HG02885 (cell line): Measurements from ENCODE around the gene GDF2.

ENCODE experiments used
- ATAC-seq: cut with Tn5 transposase; IDR thresholded peaks from one replicate; pipeline ENCODE4 v1.9.1; 2021; ENCODE audit warnings: mild to moderate bottlenecking; ENCODE audit not compliant: unreplicated experiment, poor library complexity

Gene GDF2

GRCh38 chr10:47322300-47323061 lies at the start of gene GDF2:
Gene GDF2 (plus strand): TSS chr10:47322454. CDS start chr10:47322669, 215 bp downstream.
- ATAC-seq = no peak

GRCh38 chr10:47276071-47276470 lies 46.2 kb upstream of the GDF2 start:
- no peak for ATAC-seq

GRCh38 chr10:47276576-47277351 lies 45.5 kb upstream of the GDF2 start:
- ATAC-seq = no peak

- no peak for ATAC-seq
Observed at GRCh38 chr10:47277352-47278151, 44.7 kb upstream of the GDF2 start.

- no peak for ATAC-seq
Observed at GRCh38 chr10:47278152-47278473, 44.1 kb upstream of the GDF2 start.

- no peak for ATAC-seq
Observed at GRCh38 chr10:47278720-47279119, 43.5 kb upstream of the GDF2 start.

GRCh38 chr10:47279276-47279675 lies 43.0 kb upstream of the GDF2 start:
- no peak for ATAC-seq

- no peak for ATAC-seq
Observed at GRCh38 chr10:47282005-47282656, 40.1 kb upstream of the GDF2 start.

- ATAC-seq = no peak
Observed at GRCh38 chr10:47282657-47283018, 39.6 kb upstream of the GDF2 start.

GRCh38 chr10:47283101-47283630 lies 39.1 kb upstream of the GDF2 start:
- no peak for ATAC-seq

- ATAC-seq = no peak
Observed at GRCh38 chr10:47283848-47284247, 38.4 kb upstream of the GDF2 start.

- no peak for ATAC-seq
Observed at GRCh38 chr10:47285381-47286115, 36.7 kb upstream of the GDF2 start.

- no peak for ATAC-seq
Observed at GRCh38 chr10:47286116-47286505, 36.1 kb upstream of the GDF2 start.

GRCh38 chr10:47286591-47287315 lies 35.5 kb upstream of the GDF2 start:
- no peak for ATAC-seq

- no peak for ATAC-seq
Observed at GRCh38 chr10:47287365-47287802, 34.9 kb upstream of the GDF2 start.

- ATAC-seq = no peak
Observed at GRCh38 chr10:47287805-47288204, 34.4 kb upstream of the GDF2 start.

GRCh38 chr10:47288236-47288635 lies 34.0 kb upstream of the GDF2 start:
- ATAC-seq = no peak

- ATAC-seq = no peak
Observed at GRCh38 chr10:47288916-47289495, 33.2 kb upstream of the GDF2 start.

- no peak for ATAC-seq
Observed at GRCh38 chr10:47289921-47290320, 32.3 kb upstream of the GDF2 start.
